Uterus (tissue), 2 donors: Measurements from ENCODE around the gene SMPX.

Experiments
- CTCF ChIP-seq, 4 experiments: fragments of 200-600 bp in 2 of 4; fragments of 450-650 bp in 2 of 4; sonication (generic) in 2 of 4; IDR thresholded peaks; one replicate each; pipeline ENCODE4 v1.5.1; 2016 to 2019; ENCODE audit warnings: antibody characterized with exemption in 4 of 4, mild to moderate bottlenecking in 2 of 4, moderate library complexity in 1 of 4
- POLR2A ChIP-seq, 2 donors: fragments of 450-650 bp; IDR thresholded peaks; one replicate each; pipeline ENCODE4 v1.6.1; 2016; ENCODE audit warnings: antibody characterized with exemption in 2 of 2, mild to moderate bottlenecking in 1 of 2, moderate library complexity in 1 of 2

DNA sequence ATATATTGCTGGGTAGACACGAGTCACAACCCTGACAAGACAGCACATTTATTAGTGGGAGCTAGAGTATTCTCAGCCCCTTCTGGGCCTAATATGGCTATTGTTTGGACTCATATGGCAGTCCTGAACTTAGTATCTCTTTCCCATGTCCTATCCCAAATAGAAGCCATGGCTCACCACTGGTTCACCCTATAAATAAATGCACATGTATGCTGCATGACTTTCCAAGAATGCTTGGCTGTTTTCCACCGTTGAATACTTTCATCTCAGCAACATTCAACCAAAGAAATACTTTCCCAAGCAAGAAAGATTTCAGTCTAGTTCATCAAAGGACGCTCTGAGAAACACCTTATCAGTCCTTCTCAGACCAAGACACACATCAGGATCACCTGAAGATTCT lies 36.7 kb downstream of the SMPX start:
- TF ChIP-seq CTCF (IDR thresholded peaks at IDR 0.05) (no peak), POLR2A (IDR thresholded peaks at IDR 0.05) (no peak)
